Subcutaneous abdominal adipose tissue (tissue), 5 donors: ENCODE measurements around the gene PAPPA2.

Experiments used
- H3K27ac ChIP-seq: one replicate; pipeline ENCODE4 v1.7.0; 2013; ENCODE audit warnings: low read depth, mild to moderate bottlenecking, inconsistent platforms, low read length, moderate library complexity
- H3K27me3 ChIP-seq, 5 donors: one replicate each; pipeline ENCODE4 v1.7.0; 2013; ENCODE audit warnings: low read length in 5 of 5, inconsistent platforms in 1 of 5; ENCODE audit not compliant: control insufficient read depth in 5 of 5, insufficient read depth in 4 of 5
- H3K36me3 ChIP-seq, 5 donors: one replicate each; pipeline ENCODE4 v1.7.0; 2013; ENCODE audit warnings: low read length in 5 of 5; ENCODE audit not compliant: control insufficient read depth in 5 of 5, insufficient read depth in 5 of 5
- H3K4me1 ChIP-seq, 5 donors: one replicate each; pipeline ENCODE4 v1.7.0; 2013; ENCODE audit warnings: low read length in 5 of 5, mild to moderate bottlenecking in 3 of 5, moderate library complexity in 1 of 5; ENCODE audit not compliant: control insufficient read depth in 5 of 5, insufficient read depth in 5 of 5
- H3K4me3 ChIP-seq, 5 donors: one replicate each; pipeline ENCODE4 v1.7.0; 2013; ENCODE audit warnings: low read length in 5 of 5, low read depth in 1 of 5
- H3K9ac ChIP-seq, 5 donors: one replicate each; pipeline ENCODE4 v1.7.0; 2013; ENCODE audit warnings: low read length in 5 of 5, mild to moderate bottlenecking in 4 of 5, moderate library complexity in 3 of 5
- H3K9me3 ChIP-seq, 5 donors: one replicate each; pipeline ENCODE4 v1.7.0; 2013; ENCODE audit warnings: low read length in 5 of 5; ENCODE audit not compliant: control insufficient read depth in 5 of 5
- donor health status: healthy.
- donor health status: healthy.
- donor health status: healthy.
- donor health status: healthy.
- donor health status: healthy.

PAPPA2 gene

DNA sequence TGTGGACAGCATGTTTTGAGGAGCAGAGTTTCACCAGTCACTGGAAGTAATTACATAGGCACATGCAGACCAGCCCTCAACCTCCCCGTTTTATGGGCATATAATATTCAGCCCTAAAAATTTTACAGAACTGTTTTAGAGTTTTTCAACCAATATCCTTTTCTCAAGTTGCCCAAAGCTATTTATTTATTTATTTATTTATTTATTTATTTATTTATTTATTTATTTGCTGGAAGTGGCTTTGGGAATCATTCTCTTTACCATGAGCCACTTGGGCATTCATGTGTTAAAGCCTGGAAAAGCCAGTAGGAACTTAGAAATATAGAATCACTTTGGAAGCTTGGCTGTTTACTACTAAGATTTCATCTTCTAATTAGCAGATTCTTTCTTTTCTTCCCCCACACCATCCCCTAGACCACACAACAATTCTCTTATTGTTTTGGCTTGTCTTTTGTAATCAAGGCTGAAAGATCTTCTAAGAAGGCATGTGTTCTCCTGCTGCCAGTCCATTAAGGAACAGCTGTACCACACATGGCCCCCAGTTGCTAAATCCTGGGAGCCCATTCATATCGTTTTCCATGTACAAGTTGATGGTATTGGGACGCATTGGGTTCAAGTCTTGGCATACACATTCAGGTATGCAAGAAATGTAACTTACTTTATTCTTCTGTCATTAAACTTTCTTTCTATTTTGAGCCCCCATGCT is 220.0 kb downstream of the PAPPA2 start:
- Histone ChIP-seq H3K4me1 (no peaks in the 10 kb centered on the region), H3K27me3 (peaks cover 0 to 2% (median 0%) of the 10 kb centered on the region in 5 donors), H3K9me3 (no peaks in the 10 kb centered on the region), H3K4me3 (no peak overlapping the region), H3K36me3 (no peaks in the 10 kb centered on the region), H3K27ac (no peak overlapping the region), H3K9ac (no peak overlapping the region)

DNA sequence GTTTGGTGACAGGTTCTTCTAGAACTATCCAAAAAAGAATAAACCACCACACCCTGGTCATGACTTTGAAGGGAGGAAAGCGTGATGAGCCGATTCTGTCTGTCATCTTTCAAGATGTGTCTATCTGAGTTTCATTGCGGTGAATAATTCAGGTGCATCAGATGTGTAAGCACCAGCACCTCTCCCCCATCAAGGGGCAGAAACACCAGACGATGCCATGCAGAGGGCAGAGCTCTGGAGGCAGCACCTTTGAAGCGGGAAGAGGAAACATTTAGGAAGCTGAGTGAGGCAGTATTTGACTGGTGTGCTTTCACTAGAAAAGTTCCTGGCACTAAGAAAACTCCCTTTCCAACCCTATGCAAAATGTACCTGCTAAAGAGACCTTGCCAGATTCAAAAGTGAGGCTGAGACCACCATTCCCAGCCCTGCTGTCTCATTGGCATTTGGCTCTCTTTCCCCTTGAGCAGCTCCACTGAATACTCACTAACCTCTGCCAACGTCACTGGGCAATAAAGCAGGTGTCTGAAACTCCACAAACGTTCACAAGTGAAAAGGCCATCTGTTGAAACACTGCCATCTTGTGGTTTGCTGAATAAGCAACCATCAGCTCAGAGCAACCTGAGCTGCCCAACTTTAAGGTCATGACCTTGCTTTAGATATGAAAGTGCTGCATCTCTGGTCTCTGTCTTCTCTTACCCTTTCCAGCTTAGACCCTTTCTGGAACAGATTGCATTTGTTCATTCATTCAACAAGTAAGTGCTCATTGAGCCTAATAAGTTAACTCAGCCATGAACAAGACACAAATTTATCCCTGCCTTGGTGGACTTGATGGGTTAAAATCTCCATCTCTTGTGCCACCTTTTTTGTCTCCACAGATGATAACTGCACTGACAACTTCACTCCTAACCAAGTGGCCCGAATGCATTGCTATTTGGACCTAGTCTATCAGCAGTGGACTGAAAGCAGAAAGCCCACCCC is 228.6 kb downstream of the PAPPA2 start:
- Histone ChIP-seq H3K9me3 (no peaks in the 10 kb centered on the region), H3K4me3 (no peak overlapping the region), H3K36me3 (no peaks in the 10 kb centered on the region), H3K27ac (no peak overlapping the region), H3K9ac (no peak overlapping the region), H3K27me3 (no peaks in the 10 kb centered on the region), H3K4me1 (peaks cover 0 to 5% (median 0%) of the 10 kb centered on the region in 5 donors)

DNA sequence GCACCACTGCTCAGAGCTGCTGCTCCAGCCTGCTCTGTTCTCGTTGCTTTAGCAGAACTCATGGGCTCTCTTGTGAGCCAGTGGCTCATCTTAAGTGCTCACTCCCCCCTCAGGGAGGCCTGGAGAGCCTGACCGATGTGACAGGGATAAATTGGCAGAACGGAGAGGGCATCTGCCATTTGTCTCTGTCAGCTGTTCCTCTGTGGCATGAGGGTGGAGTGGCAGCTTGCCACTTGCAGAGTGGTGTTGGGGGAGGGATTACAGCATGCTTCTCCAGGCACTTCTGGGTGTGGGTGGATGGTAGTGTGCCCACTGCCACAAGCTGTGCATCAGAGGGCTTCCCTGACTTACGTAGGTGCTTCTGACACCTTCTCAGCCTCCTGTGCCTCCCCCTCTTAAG is 229.5 kb downstream of the PAPPA2 start:
- Histone ChIP-seq H3K4me3 (no peak overlapping the region), H3K36me3 (no peaks in the 10 kb centered on the region), H3K27me3 (no peaks in the 10 kb centered on the region), H3K27ac (no peak overlapping the region), H3K9me3 (no peaks in the 10 kb centered on the region), H3K4me1 (peaks cover 0 to 5% (median 0%) of the 10 kb centered on the region in 5 donors), H3K9ac (no peak overlapping the region)

DNA sequence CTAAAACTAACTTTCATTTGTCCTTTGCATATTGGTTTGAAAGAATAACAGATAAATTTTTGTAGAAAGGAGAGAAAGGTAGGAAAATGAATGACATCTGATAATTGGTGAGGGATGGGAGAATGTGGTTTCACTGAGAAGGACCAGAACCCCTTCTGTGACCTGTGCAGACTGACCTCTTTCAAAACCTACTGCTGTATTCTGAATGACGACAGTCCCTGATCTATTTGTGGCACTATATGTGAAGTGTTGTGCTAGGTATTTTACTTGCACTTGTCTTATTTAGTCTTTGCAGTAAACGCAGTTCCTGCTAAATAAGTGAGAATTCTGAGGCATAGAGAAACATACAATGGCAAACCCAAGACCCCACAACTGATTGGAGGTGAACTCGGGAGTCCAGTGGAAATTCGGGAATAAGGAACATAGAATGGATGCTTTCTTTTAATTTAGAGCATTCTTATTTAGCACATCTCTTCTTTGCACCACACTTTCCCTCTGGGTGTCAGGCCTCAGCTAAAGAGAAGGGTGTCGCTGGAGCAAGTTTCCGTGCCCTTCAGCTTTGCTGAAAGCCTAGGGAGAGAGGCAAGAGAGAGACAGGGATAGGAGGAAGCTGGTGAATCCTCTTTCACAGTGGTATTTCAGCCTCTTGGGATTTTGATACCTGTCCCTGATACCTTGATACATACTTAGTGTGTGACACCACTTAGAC is 230.2 kb downstream of the PAPPA2 start:
- no peaks in the 10 kb centered on the region for H3K27me3 ChIP-seq
- no peaks in the 10 kb centered on the region for H3K36me3 ChIP-seq
- no peak overlapping the region for H3K4me3 ChIP-seq
- H3K27ac ChIP-seq, result no peak overlapping the region
- peaks cover 0 to 5% (median 0%) of the 10 kb centered on the region in 5 donors for H3K4me1 ChIP-seq
- no peak overlapping the region for H3K9ac ChIP-seq
- no peaks in the 10 kb centered on the region for H3K9me3 ChIP-seq

DNA sequence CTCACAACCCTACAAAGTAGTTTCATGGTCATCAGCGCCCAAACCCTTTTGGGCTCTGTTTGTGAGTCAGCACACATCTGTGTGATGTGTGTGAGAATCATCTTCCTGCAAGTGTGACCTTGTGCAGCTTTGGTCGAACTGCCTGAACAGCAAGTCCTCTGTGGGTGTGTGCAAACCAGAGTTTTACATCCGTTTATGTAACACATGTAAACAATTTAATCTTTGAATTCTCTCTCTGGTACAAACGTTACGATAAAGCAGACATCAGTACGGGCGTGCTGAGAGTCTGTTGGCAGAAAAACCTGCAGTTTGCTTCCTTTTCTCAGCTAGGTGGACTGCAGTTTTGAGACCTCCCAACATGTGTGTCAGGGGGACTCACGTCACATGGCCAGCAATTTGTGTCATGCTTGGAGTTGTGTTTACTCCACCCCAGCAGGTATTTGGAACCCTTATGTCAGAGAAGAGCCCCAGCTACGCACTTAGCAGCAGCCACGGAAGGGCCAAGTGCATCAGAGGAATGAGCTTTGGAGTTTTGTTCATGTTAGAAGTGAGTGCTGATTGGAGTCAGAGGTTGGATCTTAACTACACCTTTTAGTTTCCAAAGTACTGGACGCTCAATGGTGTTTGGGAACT is 230.8 kb downstream of the PAPPA2 start:
- no peak overlapping the region for H3K4me3 ChIP-seq
- H3K4me1 ChIP-seq, result peaks cover 0 to 5% (median 0%) of the 10 kb centered on the region in 5 donors
- H3K27ac ChIP-seq, result no peak overlapping the region
- no peaks in the 10 kb centered on the region for H3K27me3 ChIP-seq
- no peak overlapping the region for H3K9ac ChIP-seq
- H3K9me3 ChIP-seq, result no peaks in the 10 kb centered on the region
- H3K36me3 ChIP-seq, result no peaks in the 10 kb centered on the region

DNA sequence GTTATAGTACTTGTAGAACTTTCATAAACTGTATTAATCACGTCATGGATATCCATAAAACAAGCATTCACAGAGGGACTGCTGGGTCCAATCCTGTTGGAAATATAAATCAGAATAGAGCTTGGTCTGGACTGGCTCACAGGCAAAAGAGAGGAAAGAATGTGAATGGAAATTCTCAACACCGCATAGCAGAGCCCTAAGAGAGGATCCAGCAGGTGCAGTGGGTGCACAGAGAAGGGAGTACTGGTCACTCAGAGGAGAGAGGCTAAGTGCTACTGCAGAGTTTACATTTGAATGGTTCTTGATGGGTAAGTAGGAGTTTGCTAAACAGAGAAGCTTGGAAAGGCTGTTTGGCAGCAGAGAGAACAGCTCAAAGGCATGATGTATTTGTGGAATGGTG is 231.7 kb downstream of the PAPPA2 start:
- Histone ChIP-seq H3K27ac (no peak overlapping the region), H3K27me3 (no peaks in the 10 kb centered on the region), H3K9me3 (no peaks in the 10 kb centered on the region), H3K9ac (no peak overlapping the region), H3K4me3 (no peak overlapping the region), H3K4me1 (peaks cover 0 to 5% (median 0%) of the 10 kb centered on the region in 5 donors), H3K36me3 (no peaks in the 10 kb centered on the region)

DNA sequence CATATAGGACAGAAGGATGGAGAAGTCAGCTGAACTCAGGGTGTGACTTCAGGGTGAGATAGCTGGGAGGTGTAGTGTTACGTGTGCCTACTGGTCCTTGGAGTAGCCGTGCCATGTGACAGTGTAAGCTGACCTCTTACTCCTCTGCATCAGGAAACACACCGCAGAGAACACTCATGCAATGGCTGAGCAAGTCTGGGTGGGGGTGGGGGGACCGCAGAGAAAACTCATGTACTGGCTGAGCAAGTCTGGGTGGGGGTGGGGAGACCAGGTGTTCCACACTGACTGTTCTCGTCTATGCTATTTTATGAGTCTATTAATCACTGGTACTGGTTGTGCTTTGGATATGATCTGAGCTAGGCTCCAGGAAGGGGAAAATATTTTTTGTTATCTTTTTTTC is 233.1 kb downstream of the PAPPA2 start:
- no peaks in the 10 kb centered on the region for H3K27me3 ChIP-seq
- H3K36me3 ChIP-seq, result no peaks in the 10 kb centered on the region
- H3K27ac ChIP-seq, result no peak overlapping the region
- H3K9ac ChIP-seq, result no peak overlapping the region
- peaks cover 0 to 5% (median 0%) of the 10 kb centered on the region in 5 donors for H3K4me1 ChIP-seq
- no peak overlapping the region for H3K4me3 ChIP-seq
- no peaks in the 10 kb centered on the region for H3K9me3 ChIP-seq

DNA sequence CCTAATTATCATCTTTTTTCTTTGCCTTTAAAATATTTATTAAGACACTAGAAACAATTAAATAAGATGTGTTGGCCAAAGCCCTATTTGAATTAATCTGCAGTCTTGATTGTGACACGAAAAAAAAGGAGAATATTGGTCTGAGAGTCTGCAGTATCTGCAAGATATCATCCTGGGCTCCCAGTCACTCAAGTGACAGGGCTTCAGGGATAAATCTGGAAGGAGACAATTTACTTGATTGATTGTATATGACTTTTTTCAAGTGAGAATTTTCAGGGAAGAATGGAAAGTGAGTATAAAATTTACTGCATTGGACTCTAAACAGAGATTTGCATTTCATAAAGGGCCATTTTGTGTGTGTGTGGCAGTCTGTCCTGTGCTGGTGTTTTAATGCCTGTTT is 233.7 kb downstream of the PAPPA2 start:
- no peak overlapping the region for H3K27ac ChIP-seq
- no peak overlapping the region for H3K9ac ChIP-seq
- no peak overlapping the region for H3K4me3 ChIP-seq
- H3K36me3 ChIP-seq, result no peaks in the 10 kb centered on the region
- peaks cover 0 to 1% (median 0%) of the 10 kb centered on the region in 5 donors for H3K4me1 ChIP-seq
- H3K9me3 ChIP-seq, result no peaks in the 10 kb centered on the region
- no peaks in the 10 kb centered on the region for H3K27me3 ChIP-seq

DNA sequence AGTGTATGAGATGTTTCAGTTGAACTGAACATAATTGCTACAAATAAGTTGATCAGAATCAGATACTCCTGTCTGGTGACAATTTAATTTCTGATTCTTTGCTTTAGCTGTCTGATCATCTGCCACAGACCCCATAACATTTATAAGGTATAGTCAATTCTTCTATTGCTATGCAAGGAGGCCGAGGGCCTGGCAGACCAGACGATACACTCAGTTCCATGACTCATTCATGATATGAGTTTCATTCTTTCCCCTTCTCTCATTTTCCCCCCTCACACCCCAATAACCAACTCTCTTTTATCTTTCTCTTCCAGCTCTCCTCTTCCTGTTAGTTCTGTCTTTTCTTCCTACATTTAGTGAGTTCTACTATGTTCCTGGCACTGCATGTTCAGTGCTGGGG is 236.8 kb downstream of the PAPPA2 start:
- no peak overlapping the region for H3K9ac ChIP-seq
- no peaks in the 10 kb centered on the region for H3K4me1 ChIP-seq
- H3K4me3 ChIP-seq, result no peak overlapping the region
- H3K9me3 ChIP-seq, result no peaks in the 10 kb centered on the region
- H3K27ac ChIP-seq, result no peak overlapping the region
- no peaks in the 10 kb centered on the region for H3K27me3 ChIP-seq
- no peaks in the 10 kb centered on the region for H3K36me3 ChIP-seq
